ENCODE measurements around the gene ZNF764. TPM values are rescaled to one million over a fixed set of nuclear protein-coding genes. Genes with fewer than 3 reads are reported as not detected.

The ZNF764 gene
- total and polyA plus RNA-seq, 4 donors = 1.6 to 6.8 (median 4.2) TPM

DNA sequence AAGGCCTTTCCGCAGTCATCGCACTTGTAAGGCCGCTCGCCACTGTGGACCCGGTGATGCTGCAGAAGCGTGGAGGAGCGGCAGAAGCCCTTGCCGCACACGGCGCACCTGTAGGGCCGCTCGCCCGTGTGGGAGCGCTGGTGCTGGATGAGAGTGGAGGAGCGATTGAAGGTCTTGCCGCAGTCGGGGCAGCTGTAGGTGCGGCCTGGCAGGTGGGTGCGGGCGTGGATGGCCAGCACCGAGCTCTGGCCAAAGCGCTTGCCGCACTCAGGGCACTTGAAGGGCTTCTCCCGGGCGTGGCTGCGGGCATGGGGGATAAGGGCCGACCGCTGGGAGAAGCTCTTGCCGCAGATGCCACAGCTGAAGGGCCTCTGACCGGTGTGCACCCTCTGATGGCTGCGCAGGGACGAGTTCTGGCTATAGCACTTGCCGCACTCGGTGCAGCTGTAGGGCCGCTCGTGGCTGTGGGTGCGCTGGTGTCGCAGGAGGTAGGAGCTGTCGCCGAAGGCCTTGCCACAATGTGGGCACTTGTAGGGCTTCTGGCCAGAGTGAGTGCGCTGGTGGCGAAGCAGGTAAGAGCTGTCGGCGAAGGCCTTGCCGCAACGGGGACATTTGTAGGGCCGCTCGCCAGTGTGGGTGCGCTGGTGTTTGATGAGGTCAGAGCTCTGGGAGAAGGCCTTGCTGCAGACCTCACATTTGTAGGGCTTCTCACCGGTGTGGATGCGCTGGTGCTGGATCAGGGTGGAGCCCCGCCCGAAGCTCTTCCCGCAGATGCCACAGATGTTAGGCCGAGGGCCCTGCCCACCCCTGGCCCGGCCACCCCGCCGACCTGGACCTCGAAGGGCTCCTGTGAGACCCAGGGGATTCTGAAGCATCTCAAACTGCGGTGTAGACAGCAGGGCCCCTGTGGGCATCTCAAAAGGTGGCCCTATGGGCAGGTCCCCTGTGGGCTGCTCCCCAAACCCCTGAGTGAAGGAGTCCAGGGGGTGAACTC lies 33.3 kb downstream of the ZNF764 start:
- no peaks in the 10 kb centered on the region for H3K36me3 ChIP-seq (ENCODE audit: control insufficient read depth in 4 of 4, insufficient read depth in 3 of 4, low read depth in 1 of 4, low read length in 3 of 4)
- no peak overlapping the region for H3K9ac ChIP-seq (ENCODE audit: low read depth in 1 of 2, low read length in 2 of 2)
- 97% methylated on average over 60 of the region's 60 CpGs for WGBS

More for the DNA sequence above, 33.3 kb downstream of the ZNF764 start:
- TF ChIP-seq, protein P1, sequence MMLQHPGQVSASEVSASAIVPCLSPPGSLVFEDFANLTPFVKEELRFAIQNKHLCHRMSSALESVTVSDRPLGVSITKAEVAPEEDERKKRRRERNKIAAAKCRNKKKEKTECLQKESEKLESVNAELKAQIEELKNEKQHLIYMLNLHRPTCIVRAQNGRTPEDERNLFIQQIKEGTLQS (IDR thresholded peaks at IDR 0.05) = no peak
- TF ChIP-seq, protein P2, sequence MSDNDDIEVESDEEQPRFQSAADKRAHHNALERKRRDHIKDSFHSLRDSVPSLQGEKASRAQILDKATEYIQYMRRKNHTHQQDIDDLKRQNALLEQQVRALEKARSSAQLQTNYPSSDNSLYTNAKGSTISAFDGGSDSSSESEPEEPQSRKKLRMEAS (IDR thresholded peaks at IDR 0.05) = no peak
- no peak for TF ChIP-seq TAF1 (conservative IDR thresholded peaks at IDR 0.05)
- TF ChIP-seq FOXA1 (IDR thresholded peaks at IDR 0.05) = no peak
- TF ChIP-seq, protein P3, sequence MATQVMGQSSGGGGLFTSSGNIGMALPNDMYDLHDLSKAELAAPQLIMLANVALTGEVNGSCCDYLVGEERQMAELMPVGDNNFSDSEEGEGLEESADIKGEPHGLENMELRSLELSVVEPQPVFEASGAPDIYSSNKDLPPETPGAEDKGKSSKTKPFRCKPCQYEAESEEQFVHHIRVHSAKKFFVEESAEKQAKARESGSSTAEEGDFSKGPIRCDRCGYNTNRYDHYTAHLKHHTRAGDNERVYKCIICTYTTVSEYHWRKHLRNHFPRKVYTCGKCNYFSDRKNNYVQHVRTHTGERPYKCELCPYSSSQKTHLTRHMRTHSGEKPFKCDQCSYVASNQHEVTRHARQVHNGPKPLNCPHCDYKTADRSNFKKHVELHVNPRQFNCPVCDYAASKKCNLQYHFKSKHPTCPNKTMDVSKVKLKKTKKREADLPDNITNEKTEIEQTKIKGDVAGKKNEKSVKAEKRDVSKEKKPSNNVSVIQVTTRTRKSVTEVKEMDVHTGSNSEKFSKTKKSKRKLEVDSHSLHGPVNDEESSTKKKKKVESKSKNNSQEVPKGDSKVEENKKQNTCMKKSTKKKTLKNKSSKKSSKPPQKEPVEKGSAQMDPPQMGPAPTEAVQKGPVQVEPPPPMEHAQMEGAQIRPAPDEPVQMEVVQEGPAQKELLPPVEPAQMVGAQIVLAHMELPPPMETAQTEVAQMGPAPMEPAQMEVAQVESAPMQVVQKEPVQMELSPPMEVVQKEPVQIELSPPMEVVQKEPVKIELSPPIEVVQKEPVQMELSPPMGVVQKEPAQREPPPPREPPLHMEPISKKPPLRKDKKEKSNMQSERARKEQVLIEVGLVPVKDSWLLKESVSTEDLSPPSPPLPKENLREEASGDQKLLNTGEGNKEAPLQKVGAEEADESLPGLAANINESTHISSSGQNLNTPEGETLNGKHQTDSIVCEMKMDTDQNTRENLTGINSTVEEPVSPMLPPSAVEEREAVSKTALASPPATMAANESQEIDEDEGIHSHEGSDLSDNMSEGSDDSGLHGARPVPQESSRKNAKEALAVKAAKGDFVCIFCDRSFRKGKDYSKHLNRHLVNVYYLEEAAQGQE (IDR thresholded peaks at IDR 0.05) = no peak
- TF ChIP-seq, protein P4, sequence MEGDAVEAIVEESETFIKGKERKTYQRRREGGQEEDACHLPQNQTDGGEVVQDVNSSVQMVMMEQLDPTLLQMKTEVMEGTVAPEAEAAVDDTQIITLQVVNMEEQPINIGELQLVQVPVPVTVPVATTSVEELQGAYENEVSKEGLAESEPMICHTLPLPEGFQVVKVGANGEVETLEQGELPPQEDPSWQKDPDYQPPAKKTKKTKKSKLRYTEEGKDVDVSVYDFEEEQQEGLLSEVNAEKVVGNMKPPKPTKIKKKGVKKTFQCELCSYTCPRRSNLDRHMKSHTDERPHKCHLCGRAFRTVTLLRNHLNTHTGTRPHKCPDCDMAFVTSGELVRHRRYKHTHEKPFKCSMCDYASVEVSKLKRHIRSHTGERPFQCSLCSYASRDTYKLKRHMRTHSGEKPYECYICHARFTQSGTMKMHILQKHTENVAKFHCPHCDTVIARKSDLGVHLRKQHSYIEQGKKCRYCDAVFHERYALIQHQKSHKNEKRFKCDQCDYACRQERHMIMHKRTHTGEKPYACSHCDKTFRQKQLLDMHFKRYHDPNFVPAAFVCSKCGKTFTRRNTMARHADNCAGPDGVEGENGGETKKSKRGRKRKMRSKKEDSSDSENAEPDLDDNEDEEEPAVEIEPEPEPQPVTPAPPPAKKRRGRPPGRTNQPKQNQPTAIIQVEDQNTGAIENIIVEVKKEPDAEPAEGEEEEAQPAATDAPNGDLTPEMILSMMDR (IDR thresholded peaks at IDR 0.05; ENCODE audit: low read depth, low read length, missing input control) = no peak
- TF ChIP-seq SP1 (IDR thresholded peaks at IDR 0.05) = no peak
- no peak for TF ChIP-seq JUND (IDR thresholded peaks at IDR 0.05)
- no peak for TF ChIP-seq RXRA (IDR thresholded peaks at IDR 0.05)
- TF ChIP-seq, protein P5, sequence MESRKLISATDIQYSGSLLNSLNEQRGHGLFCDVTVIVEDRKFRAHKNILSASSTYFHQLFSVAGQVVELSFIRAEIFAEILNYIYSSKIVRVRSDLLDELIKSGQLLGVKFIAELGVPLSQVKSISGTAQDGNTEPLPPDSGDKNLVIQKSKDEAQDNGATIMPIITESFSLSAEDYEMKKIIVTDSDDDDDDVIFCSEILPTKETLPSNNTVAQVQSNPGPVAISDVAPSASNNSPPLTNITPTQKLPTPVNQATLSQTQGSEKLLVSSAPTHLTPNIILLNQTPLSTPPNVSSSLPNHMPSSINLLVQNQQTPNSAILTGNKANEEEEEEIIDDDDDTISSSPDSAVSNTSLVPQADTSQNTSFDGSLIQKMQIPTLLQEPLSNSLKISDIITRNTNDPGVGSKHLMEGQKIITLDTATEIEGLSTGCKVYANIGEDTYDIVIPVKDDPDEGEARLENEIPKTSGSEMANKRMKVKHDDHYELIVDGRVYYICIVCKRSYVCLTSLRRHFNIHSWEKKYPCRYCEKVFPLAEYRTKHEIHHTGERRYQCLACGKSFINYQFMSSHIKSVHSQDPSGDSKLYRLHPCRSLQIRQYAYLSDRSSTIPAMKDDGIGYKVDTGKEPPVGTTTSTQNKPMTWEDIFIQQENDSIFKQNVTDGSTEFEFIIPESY (IDR thresholded peaks at IDR 0.05) = no peak
- no peak for TF ChIP-seq GABPA (IDR thresholded peaks at IDR 0.05 in 1 of 2, conservative IDR thresholded peaks at IDR 0.05 in 1 of 2)
- TF ChIP-seq HNF4G (IDR thresholded peaks at IDR 0.05) = no peak
- TF ChIP-seq HNF4A (conservative IDR thresholded peaks at IDR 0.05) = no peak
- no peak for TF ChIP-seq RAD21 (IDR thresholded peaks at IDR 0.05)
- Histone ChIP-seq H3K9me3 (ENCODE audit: control insufficient read depth in 4 of 4, low read length in 3 of 4) (no peaks in the 10 kb centered on the region), H3K4me3 (ENCODE audit: low read depth in 1 of 3, low read length in 3 of 3) (no peak overlapping the region), H3K27me3 (ENCODE audit: control insufficient read depth in 4 of 4, insufficient read depth in 4 of 4, low read length in 3 of 4) (no peaks in the 10 kb centered on the region), H3K4me1 (ENCODE audit: control insufficient read depth in 4 of 4, insufficient read depth in 4 of 4, low read length in 3 of 4) (peaks cover 4 to 45% (median 32%) of the 10 kb centered on the region in 4 donors), H3K27ac (ENCODE audit: low read depth in 1 of 2, low read length in 2 of 2) (no peak overlapping the region)
- no peak for DNase-seq (ENCODE audit: low spot score)
